ENCODE measurements around the gene DSG3.

DSG3 gene

DNA sequence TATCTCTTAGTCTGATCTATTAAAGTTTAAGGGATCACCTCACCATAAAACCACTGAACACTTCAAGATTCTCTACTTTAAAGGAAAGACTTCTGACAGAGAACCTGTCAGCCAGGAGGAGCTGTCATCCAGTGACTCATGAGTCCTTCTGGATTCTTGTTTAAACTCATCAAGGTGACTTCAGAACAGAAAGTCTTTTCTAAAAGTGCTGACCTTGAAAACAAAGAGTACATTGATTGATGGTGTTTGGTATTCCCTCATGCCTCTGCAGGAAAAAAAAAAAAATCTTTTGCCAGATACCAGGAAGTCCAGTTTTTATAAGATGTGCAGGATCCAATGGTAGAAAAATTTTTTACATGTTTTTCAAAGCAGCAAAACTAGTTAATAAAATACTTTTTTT, 62.8 kb downstream of the DSG3 start:
- H3K4me3 ChIP-seq (replicated peaks; ENCODE audit: low read depth, low read length), result no peak overlapping the region
- TF ChIP-seq, protein P1, sequence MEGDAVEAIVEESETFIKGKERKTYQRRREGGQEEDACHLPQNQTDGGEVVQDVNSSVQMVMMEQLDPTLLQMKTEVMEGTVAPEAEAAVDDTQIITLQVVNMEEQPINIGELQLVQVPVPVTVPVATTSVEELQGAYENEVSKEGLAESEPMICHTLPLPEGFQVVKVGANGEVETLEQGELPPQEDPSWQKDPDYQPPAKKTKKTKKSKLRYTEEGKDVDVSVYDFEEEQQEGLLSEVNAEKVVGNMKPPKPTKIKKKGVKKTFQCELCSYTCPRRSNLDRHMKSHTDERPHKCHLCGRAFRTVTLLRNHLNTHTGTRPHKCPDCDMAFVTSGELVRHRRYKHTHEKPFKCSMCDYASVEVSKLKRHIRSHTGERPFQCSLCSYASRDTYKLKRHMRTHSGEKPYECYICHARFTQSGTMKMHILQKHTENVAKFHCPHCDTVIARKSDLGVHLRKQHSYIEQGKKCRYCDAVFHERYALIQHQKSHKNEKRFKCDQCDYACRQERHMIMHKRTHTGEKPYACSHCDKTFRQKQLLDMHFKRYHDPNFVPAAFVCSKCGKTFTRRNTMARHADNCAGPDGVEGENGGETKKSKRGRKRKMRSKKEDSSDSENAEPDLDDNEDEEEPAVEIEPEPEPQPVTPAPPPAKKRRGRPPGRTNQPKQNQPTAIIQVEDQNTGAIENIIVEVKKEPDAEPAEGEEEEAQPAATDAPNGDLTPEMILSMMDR (IDR thresholded peaks at IDR 0.05; ENCODE audit: low read depth, low read length, missing control alignments), result no peak
- DNase-seq (ENCODE audit: extremely low read depth, low read depth), result no peak

DNA sequence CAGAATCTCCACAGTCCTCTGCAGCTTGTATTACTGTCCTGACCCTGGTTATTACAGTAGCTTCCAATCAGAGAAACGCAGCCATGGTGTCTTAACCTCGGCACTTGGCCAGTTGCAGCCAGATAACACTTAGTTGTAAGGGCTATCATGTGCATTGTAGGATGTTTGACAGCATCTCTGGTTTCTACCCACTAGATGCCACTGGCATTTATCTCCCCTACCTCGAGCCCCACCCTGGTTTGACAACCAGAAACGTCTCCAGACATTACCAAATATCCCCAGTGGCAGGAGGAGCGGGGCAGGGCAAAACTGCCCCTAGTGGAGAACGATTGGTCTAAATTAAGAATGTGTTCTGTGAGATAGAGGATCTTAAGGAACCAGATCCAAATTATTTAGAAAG, 63.6 kb downstream of the DSG3 start:
- DNase-seq (ENCODE audit: extremely low read depth, low read depth), result no peak
- TF ChIP-seq, protein P1 (IDR thresholded peaks at IDR 0.05; ENCODE audit: low read depth, low read length, missing control alignments), result no peak
- no peak overlapping the region for H3K4me3 ChIP-seq (replicated peaks; ENCODE audit: low read depth, low read length)

DNA sequence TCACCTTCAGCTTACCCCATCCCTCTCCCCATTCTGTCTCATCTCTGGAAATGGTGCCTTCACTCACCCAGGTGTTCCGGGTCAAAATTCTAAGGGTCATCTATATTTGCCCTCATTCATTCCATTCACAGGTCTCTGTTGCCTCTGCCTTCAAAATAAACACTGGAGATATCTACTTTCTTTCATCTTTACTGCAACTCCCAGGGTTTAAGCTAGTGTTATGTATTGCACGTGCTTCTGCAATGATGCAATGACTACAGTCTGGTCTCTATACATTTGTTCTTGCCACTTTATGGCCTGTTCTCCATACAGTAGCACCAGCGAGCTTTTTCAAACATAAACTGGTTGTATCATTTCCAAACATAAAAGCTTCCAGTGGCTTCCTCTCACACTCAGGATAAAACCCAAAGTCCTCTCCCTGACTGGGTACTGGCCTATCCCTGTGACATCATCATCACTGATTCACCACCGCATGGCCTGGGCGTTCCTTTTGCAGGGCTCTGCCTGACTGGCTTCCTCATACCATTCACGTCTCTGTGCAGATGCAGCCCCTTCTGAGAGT, 64.7 kb downstream of the DSG3 start:
- H3K4me3 ChIP-seq (replicated peaks; ENCODE audit: low read depth, low read length), result no peak overlapping the region
- no peak for DNase-seq (ENCODE audit: extremely low read depth, low read depth)
- TF ChIP-seq, protein P1 (IDR thresholded peaks at IDR 0.05; ENCODE audit: low read depth, low read length, missing control alignments), result no peak

DNA sequence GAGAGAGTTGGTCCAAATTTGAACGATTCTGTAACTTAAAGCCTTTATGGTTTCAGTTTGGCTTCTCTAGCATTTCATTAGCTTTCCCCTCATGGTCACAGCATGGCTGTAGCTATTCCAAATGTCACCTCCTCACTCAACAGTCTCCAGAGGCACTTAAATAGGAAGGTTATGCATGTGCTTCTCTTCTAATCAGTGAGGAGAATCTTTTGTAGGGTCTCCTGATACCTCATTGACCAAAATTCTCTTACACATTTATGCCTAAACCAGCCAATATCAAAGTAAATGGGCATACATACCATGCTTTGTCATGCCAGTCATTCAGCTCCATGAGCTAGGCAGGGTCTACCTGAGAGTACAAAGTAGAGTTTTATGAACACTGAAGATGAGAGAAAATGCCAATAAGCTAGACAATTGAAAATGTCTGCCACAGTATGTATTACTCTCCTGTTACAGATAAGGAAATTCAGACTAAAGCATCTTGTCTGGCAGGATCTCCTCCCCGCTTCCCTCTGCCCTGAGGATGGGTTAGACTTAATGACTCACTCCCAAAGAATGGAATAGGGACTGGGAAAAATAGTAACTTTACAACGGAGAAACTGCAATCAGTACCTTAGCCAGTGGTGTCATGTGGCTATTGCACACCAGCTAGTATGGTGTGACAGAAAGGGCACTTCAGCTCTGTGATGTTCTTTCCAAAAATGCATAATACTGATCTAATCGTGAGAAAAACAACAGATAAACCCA, 65.8 kb downstream of the DSG3 start:
- no peak overlapping the region for H3K4me3 ChIP-seq (replicated peaks; ENCODE audit: low read depth, low read length)
- TF ChIP-seq, protein P1 (IDR thresholded peaks at IDR 0.05; ENCODE audit: low read depth, low read length, missing control alignments), result no peak
- peak; percentile 2 for DNase-seq (ENCODE audit: extremely low read depth, low read depth)

DNA sequence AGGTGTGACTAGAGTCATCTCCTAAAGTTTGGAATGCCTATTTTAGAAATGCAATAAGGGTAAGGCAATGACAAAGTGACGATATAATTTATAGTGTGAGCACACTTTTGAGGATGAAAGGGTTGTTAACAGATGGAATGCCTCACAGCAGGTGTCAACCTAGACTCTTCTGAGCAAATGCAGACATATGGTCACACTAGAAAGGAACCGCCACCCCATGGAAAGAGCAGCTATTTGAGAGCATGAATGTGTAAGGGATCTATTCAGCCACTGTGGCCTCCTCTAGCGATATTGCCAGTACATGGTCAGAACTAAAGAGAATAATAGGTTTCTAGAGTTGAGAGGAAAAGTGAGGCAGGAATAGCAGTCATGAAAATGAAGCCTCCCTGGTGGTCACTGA, 68.9 kb downstream of the DSG3 start:
- no peak for DNase-seq (ENCODE audit: extremely low read depth, low read depth)
- TF ChIP-seq, protein P1 (IDR thresholded peaks at IDR 0.05; ENCODE audit: low read depth, low read length, missing control alignments), result no peak
- no peak overlapping the region for H3K4me3 ChIP-seq (replicated peaks; ENCODE audit: low read depth, low read length)

DNA sequence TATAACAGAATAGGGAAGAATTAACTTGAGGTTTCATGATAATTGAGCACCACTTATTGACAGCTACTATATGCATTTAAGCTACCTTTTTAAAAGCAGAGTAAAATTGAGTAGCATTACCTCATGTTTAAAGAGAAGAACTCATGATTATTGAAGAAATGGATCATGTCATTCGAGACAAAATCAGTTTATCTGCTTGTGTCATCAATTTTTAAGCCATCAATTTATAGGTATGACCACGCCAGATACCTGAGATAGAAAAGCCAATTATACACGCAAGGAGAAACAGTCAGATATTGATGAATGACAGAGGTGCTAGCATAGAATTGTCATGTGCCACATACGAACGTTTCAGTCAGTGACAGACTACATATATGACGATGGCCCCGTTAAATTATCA, 78.8 kb downstream of the DSG3 start:
- TF ChIP-seq, protein P1 (IDR thresholded peaks at IDR 0.05; ENCODE audit: low read depth, low read length, missing control alignments), result no peak
- H3K4me3 ChIP-seq (replicated peaks; ENCODE audit: low read depth, low read length), result no peak overlapping the region
- no peak for DNase-seq (ENCODE audit: extremely low read depth, low read depth)
